Right lobe of liver (tissue), 6 donors: ENCODE results near the gene GID8. TPM values are rescaled to one million over a fixed set of nuclear protein-coding genes. Genes with fewer than 3 reads are reported as not detected.

Experiments used
- ATAC-seq, 4 donors: fragments of 200-7000 bp; cut with Tn5 transposase; one replicate each; pipeline ENCODE4 v1.9.1; 2020; ENCODE audit warnings: mild to moderate bottlenecking in 4 of 4, moderate library complexity in 4 of 4
- DNase-seq, 3 donors: peaks; one replicate each; pipeline ENCODE4 v3.0.0-alpha.2; 2020
- H3K27ac ChIP-seq, 3 donors: fragments of 200-600 bp; one replicate each; pipeline ENCODE4 v1.8.0; 2022
- H3K27me3 ChIP-seq, 2 donors: fragments of 200-600 bp; one replicate each; pipeline ENCODE4 v1.8.0; 2022
- H3K36me3 ChIP-seq, 4 donors: fragments of 200-600 bp; sonication (generic) in 1 of 4; one replicate each; pipeline versions ENCODE4 v1.5.1 to v1.8.0; 2017 to 2022; ENCODE audit warnings: control low read depth in 1 of 4
- H3K4me1 ChIP-seq, 4 donors: fragments of 200-600 bp; sonication (generic) in 1 of 4; one replicate each; pipeline versions ENCODE4 v1.5.1 to v1.8.0; 2017 to 2022; ENCODE audit warnings: control low read depth in 1 of 4
- H3K4me3 ChIP-seq, 3 donors: fragments of 200-600 bp; one replicate each; pipeline ENCODE4 v1.8.0; 2022
- H3K9me3 ChIP-seq, 4 donors: fragments of 200-600 bp; sonication (generic) in 1 of 4; one replicate each; pipeline versions ENCODE4 v1.5.1 to v1.8.0; 2017 to 2022; ENCODE audit warnings: control low read depth in 1 of 4
- CTCF ChIP-seq, 4 donors: fragments of 200-600 bp in 3 of 4; fragments of 450-650 bp in 1 of 4; IDR thresholded peaks; one replicate each; pipeline versions ENCODE4 v1.5.1 to v1.8.0; 2016 to 2022; ENCODE audit warnings: antibody characterized with exemption in 4 of 4, mild to moderate bottlenecking in 2 of 4
- POLR2A ChIP-seq: fragments of 450-650 bp; IDR thresholded peaks from one replicate; pipeline ENCODE4 v1.6.1; 2017; ENCODE audit warnings: antibody characterized with exemption, mild to moderate bottlenecking
- WGBS: methylation state at CpG from one replicate; pipeline ENCODE4 v1.1.6; 2018; ENCODE audit warnings: low coverage, low lambda C conversion rate; ENCODE audit not compliant: insufficient coverage; ENCODE audit errors: missing lambda C conversion rate; 5-methylcytosine and 5-hydroxymethylcytosine counted together
- intact Hi-C, 2 donors: fragments of 100-400 bp; cut with DNase I; formaldehyde crosslinking; loops; one replicate each; pipeline versions ENCODE4 v1.11.2 to v1.14.1; 2022
- total RNA-seq, 6 experiments: library from RNA; depleted of rRNA in 2 of 6; stranded (reverse); fragments of >200 nt in 2 of 6; fragmentation: NEBNext Ultra II Directional in 3 of 6; extraction: Animal tissue kit (Norgen Biotek cat#: 25700) in 3 of 6; gene quantifications; one replicate each; pipeline versions ENCODE4 v1.1.0 to v1.2.4, GENCODE V29; 2016 to 2023
- donor health status: DM: no; HTN: yes; CAD: no.
- donor health status: DM: no; HTN: no; CAD: no.
- donor health status: DM: no; HTN: no; CAD: no.
- donor health status: DM: no; HTN: yes; CAD: no.
- donor health status: DM: no; HTN: yes; CAD: no.

GID8 gene
- total RNA-seq, 6 experiments from 2014 or later: 12.6 to 18.9 (median 15.1) TPM

GRCh38 chr20:62979310-62979709 lies 41.4 kb downstream of the GID8 start:
- H3K4me1 ChIP-seq: no peaks in the 10 kb centered on the region
- DNase-seq (no peak), ATAC-seq (no peak)
- H3K9me3 ChIP-seq: no peaks in the 10 kb centered on the region
- H3K4me3 ChIP-seq: no peak overlapping the region
- WGBS: 58% methylated on average over 13 of the region's 14 CpGs
- TF ChIP-seq POLR2A (no peak), CTCF (IDR thresholded peaks at IDR 0.05) (no peak)
- no peaks in the 10 kb centered on the region for H3K36me3 ChIP-seq
- peaks cover 0 to 2% of the 10 kb centered on the region in 2 donors for H3K27me3 ChIP-seq
- H3K27ac ChIP-seq: no peak overlapping the region
- intact Hi-C loops: no loop called here

- no peaks in the 10 kb centered on the region for H3K9me3 ChIP-seq
- no peak for DNase-seq
- H3K27me3 ChIP-seq: no peaks in the 10 kb centered on the region
Measured at GRCh38 chr20:62979876-62980373, 42.0 kb downstream of the GID8 start.

GRCh38 chr20:62980380-62980960 lies 42.5 kb downstream of the GID8 start:
- no peak for DNase-seq
- WGBS: 45% methylated on average over 16 of the region's 19 CpGs
- no peaks in the 10 kb centered on the region for H3K4me1 ChIP-seq
- H3K27ac ChIP-seq: no peak overlapping the region
- H3K9me3 ChIP-seq: no peaks in the 10 kb centered on the region
- TF ChIP-seq CTCF (IDR thresholded peaks at IDR 0.05) (no peak), POLR2A (no peak)
- no peaks in the 10 kb centered on the region for H3K27me3 ChIP-seq
- intact Hi-C loops: no loop called here
- no peaks in the 10 kb centered on the region for H3K36me3 ChIP-seq
- no peak overlapping the region for H3K4me3 ChIP-seq
- ATAC-seq: no peak

More at GRCh38 chr20:62979876-62980373, 42.0 kb downstream of the GID8 start:
- TF ChIP-seq POLR2A (no peak), CTCF (IDR thresholded peaks at IDR 0.05) (no peak)
- Histone ChIP-seq H3K36me3 (no peaks in the 10 kb centered on the region), H3K4me1 (no peaks in the 10 kb centered on the region), H3K4me3 (no peak overlapping the region), H3K27ac (no peak overlapping the region)
- 8% methylated on average over 12 of the region's 19 CpGs for WGBS
- intact Hi-C loops: no loop called here
- no peak for ATAC-seq

GRCh38 chr20:62980970-62981369 lies 43.0 kb downstream of the GID8 start:
- Histone ChIP-seq H3K4me3 (no peak overlapping the region), H3K36me3 (no peaks in the 10 kb centered on the region), H3K27ac (no peak overlapping the region), H3K9me3 (no peaks in the 10 kb centered on the region), H3K27me3 (no peaks in the 10 kb centered on the region), H3K4me1 (no peaks in the 10 kb centered on the region)
- ATAC-seq (no peak), DNase-seq (no peak)
- intact Hi-C loops: no loop called here
- TF ChIP-seq POLR2A: no peak
- TF ChIP-seq CTCF (IDR thresholded peaks at IDR 0.05): no peak
- 49% methylated on average over 22 of the region's 28 CpGs for WGBS
